Stimulated activated CD4-positive, alpha-beta T cell treated with anti-CD3 and anti-CD28 coated beads, Interleukin-15, amount 100 ng/mL, for 24 hours (primary cell): Measurements from ENCODE around the gene SMIM5.

Experiments used
- DNase-seq: peaks from one replicate; pipeline ENCODE4 v3.0.0-alpha.2; 2020

Gene SMIM5

DNA sequence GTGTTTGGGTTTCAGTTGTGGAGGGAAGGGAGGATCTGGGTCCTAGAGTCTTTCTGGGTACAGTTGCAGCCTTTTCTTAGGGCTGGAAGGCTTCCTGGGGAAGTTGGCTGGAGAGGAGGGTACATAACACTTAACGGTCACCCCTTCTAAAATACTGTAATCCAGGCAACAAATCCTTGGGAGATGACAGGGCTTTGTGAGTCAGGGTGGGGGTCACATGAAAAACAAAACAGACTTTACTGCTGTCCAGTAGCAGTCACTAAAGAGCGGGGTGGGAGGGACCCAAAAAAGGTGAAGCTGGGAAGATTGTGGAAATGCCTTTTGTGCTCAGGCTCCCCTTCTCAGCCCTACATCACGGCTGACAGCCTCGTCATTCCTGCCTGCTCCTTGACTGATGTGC lies 40.3 kb downstream of the SMIM5 start:
- DNase-seq: no peak

DNA sequence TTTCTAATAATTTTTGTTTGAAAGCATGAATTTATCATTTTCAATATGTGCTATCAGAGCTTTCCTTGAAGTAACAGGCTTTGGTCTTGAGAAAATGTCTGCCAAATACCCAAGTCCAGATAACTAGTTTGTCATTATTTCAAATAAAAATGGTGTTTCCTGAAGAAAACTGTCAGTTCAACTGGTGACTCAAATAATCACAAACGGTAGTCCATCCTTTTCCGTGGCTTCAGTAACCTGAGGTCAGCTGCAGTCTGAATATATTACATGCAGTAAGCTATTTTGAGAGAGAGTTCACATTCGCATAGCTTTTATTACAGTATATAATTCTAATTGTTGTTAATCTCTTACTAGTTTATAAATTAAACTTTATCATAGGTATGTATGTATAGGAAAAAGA lies 43.2 kb downstream of the SMIM5 start:
- DNase-seq: no peak

DNA sequence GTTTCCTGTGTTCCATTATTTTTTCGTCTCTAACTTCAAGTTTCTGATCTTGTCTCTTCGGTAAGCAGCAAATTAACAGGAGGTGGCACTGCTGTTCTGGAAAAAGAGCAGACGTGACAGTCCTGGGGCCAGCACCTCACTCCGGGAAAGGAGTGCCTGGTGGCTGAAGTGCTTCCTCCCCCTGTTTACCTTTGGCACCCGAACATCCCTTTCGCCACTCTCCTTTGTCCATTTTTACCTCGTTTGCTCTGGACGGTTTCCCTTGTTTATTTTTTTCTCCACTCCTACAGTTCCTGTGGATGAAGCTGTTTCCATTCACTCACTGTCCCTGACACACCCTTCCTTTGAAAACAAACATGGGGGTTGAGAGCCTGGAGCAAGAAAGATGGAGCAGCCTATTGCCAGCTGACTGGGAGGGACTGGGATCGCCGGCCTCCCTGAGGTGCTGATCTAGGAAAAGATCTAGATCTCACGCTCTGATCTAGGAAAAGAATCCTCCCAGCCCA lies 46.5 kb downstream of the SMIM5 start:
- no peak for DNase-seq

DNA sequence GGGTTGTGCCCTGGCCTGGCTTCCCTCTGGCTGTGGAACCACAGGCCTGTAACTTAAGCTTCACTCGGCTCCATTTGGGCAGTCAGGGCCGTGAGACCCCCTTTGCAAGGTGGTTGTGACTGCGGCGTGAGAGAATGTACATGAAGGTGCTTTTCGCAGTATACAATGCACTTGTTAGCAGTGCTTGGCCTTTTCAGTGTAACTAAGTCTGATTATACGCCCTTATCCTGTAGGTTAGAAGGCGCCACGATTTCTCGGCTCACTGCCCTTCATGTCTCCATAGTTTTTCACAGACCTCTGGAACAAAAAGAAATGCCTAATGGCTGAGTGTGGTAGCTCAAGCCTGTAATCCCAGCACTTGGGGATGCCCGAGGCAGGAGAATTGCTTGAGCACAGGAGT lies 47.2 kb downstream of the SMIM5 start:
- DNase-seq: no peak

DNA sequence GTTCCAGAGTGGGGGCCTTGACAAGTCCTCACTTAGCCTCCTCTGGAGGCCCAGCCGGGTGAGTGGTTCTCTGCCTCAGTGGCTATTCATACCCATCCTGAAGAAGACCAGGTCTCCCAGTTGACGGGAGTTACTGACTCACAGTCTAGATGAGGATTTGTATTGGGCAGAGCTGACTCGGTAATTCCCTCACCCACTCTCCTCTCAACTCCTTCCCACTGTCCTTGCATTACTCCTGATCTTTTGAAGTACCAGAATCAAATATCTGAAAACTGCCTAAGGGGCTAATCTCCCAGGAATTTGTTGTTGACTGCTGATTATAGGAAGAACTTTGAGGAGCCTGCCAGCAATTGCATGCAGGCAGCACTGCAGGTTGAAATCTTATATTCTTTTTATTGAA lies 48.1 kb downstream of the SMIM5 start:
- no peak for DNase-seq

DNA sequence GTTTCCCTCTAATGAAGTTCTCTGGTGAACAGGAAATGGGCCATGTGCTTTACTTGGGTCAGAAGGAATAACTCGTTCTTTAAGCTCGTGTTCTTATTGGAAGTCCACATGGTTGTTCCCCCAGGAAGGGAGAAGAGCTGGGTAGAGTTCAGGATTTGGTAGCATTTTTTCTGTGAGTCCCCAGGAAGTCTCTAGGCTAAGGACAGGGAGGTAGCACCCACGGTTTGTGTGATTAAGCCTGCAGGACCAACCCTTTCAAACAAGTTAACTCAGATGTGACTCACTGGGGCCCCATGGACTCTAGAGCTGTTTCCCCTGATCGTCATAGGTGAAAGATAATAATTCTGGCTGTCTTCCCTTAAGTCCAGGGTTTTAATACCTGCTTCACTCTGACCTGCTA lies 50.3 kb downstream of the SMIM5 start:
- no peak for DNase-seq

DNA sequence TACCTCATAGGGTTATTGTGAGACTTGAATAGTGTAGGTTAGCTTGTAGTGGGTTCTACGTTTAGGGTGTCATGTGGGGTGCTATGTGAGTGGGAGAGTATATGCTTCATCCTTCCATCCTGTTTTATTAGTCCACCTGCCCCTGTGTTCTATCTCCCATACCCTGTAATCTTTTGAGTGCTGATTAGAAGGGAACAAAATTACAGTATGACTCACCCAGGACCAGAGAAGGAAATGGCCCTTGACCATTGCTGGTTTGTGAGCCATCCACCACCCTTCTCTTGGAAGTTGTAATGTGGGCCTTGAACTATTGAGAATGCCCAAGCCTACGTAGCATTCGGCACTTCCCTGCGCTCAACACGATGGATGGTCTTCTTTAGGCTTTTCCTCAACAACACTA lies 51.0 kb downstream of the SMIM5 start:
- DNase-seq: no peak

DNA sequence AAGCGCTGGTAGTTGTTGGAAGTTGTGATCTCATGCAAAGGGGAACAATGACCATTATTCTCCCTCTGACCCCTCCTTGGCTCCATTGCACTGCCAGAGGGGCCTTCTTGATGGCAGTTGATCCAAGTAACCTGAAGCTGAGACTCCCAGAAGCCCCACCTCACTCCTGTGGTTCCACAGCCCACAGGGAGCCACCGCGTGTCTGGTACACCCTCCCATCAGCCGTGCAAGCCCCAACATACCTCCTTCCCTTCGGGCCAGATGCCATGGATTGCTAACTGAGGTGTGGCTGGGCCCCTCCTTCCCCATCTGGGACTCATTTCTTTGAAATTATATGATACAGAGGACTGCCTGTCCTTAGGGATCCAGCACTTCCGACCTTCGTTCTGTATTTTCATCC lies 51.7 kb downstream of the SMIM5 start:
- no peak for DNase-seq

DNA sequence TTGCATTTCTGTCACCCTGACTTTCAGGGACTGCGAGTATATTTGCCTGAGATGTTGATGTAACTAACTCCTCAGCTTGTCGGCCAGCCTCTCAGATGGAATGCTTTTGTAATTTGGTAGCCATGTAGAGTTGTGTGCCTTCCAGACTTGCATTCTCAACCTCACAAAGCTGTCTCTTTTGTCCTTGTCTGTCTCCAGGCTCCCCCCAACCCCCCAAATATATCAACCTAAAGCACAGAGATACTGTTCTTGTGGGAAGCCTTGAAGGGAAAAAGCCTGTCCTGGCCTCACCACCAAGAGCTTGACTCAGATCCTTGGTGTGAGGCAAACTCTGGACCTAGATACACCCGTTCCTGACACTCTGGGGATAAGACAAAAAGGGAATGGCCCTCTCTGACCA lies 52.3 kb downstream of the SMIM5 start:
- DNase-seq: no peak

DNA sequence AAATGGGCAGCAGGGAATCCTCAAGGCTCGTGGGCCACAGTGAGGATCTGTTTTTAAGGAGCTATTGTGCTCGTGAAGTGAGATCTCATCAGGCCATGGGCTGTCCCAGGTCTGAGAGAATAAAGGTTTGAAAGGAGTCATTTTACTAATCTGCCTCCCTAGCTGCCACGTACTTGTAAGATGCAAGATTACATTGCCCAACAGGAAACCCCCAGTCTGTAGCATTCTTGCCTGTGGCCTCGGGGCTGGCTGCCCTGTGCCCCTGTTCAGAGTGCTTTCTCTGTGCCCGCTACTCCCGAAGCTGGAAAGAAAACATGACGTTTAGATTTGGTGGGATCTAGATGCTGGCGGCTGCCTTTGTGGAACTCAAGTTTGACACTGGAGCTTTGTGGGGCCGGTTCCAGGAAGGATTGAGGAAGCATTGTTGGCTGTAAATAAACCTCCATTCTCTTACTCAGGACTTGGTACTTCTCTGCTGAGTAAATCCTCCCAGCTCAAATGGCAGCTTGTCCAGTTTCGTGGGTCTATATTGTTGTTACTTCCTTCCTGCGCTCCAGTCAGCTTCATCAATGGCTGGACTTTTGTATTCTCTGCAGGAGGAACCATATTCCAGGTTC lies 55.1 kb downstream of the SMIM5 start:
- no peak for DNase-seq

DNA sequence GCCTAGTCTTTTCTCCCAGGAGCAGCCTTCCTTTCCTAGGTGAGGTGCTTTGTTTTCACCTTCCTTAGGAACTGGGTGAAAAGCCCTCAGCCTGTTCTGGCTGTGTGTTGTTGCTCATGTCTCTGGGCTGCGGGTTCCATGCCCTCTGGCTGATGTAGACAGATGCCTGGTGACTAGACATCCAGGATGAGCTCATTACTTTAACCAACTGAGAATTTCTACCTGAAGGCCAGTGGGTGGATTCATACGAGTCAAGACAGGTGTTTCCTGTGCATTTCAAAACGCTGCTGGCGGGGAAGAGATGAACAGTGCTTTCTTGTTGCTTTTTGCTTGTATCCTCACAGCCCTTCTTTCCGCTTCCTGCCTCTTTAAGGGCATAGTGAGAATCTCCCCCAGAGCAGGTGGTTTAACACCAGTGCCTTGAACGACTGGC lies 56.2 kb downstream of the SMIM5 start:
- DNase-seq: peak; percentile 43
